Loucy (cell line): ENCODE results near the gene MORN4.

Experiments
- H2AFZ ChIP-seq: fragments of 200-600 bp; sonication (generic); 2 replicates; pipeline ENCODE4 v1.6.0; 2016; ENCODE audit warnings: antibody characterized with exemption, mild to moderate bottlenecking, low read length, moderate library complexity
- H3F3A ChIP-seq: fragments of 200-600 bp; 2 replicates; pipeline ENCODE4 v1.6.0; 2016; ENCODE audit warnings: antibody characterized with exemption, low read depth, mild to moderate bottlenecking
- H3K27me3 ChIP-seq: fragments of 200-600 bp; sonication (generic); 2 replicates; pipeline ENCODE4 v1.6.1; 2014; ENCODE audit warnings: low read length, mild to moderate bottlenecking; ENCODE audit not compliant: insufficient read depth, poor library complexity, severe bottlenecking
- H3K36me3 ChIP-seq: fragments of 200-600 bp; sonication (generic); 2 replicates; pipeline ENCODE4 v1.6.1; 2016; ENCODE audit warnings: low read length; ENCODE audit not compliant: insufficient read depth
- H3K4me1 ChIP-seq: fragments of 200-600 bp; sonication (generic); 2 replicates; pipeline ENCODE4 v1.5.1; 2014; ENCODE audit warnings: low read length, mild to moderate bottlenecking; ENCODE audit not compliant: insufficient read depth, poor library complexity, severe bottlenecking
- H3K4me2 ChIP-seq: fragments of 200-600 bp; sonication (generic); 2 replicates; pipeline ENCODE4 v1.6.0; 2014; ENCODE audit warnings: antibody characterized with exemption, low read length, low read depth, mild to moderate bottlenecking; ENCODE audit not compliant: poor library complexity, severe bottlenecking
- H3K4me3 ChIP-seq: fragments of 200-600 bp; sonication (generic); 2 replicates; pipeline ENCODE4 v1.5.1; 2014; ENCODE audit warnings: low read length, mild to moderate bottlenecking, mixed read lengths; ENCODE audit not compliant: poor library complexity, severe bottlenecking
- H3K79me2 ChIP-seq: fragments of 200-600 bp; sonication (generic); 2 replicates; pipeline ENCODE4 v1.6.1; 2014; ENCODE audit warnings: low read length; ENCODE audit not compliant: insufficient read depth
- H3K9ac ChIP-seq: fragments of 200-600 bp; sonication (generic); 2 replicates; pipeline ENCODE4 v1.6.0; 2014; ENCODE audit warnings: mild to moderate bottlenecking, low read depth, low read length, moderate library complexity; ENCODE audit not compliant: poor library complexity, severe bottlenecking
- H3K9me2 ChIP-seq: fragments of 200-600 bp; sonication (generic); replicated peaks from 2 replicates; pipeline ENCODE4 v1.6.1; 2016; ENCODE audit warnings: low read depth, low read length, mixed read lengths
- H3K9me3 ChIP-seq: fragments of 200-600 bp; sonication (generic); 2 replicates; pipeline ENCODE4 v1.6.1; 2014; ENCODE audit warnings: mild to moderate bottlenecking, antibody characterized with exemption, low read length, low read depth; ENCODE audit not compliant: insufficient read depth
- H4K20me1 ChIP-seq: fragments of 200-600 bp; sonication (generic); 2 replicates; pipeline ENCODE4 v1.6.0; 2014; ENCODE audit warnings: antibody characterized with exemption, low read length, mild to moderate bottlenecking; ENCODE audit not compliant: insufficient read depth, poor library complexity, severe bottlenecking
- EZH2phosphoT487 ChIP-seq: fragments of 200-600 bp; IDR thresholded peaks from 2 replicates; pipeline ENCODE4 v1.6.1; 2018; ENCODE audit warnings: antibody characterized with exemption, mild to moderate bottlenecking, moderate library complexity, borderline replicate concordance
- TF ChIP-seq, protein P1 (sequence below): fragments of 200-600 bp; sonication (generic); conservative IDR thresholded peaks from 2 replicates; pipeline ENCODE4 v1.5.1; 2014; ENCODE audit warnings: mild to moderate bottlenecking, antibody characterized with exemption, low read length

MORN4 gene

GRCh38 chr10:97611473-97611872 is 21.8 kb downstream of the MORN4 start:
- H3K36me3 ChIP-seq: no peaks in the 10 kb centered on the region
- H3K9ac ChIP-seq: no peak overlapping the region
- H3K79me2 ChIP-seq: no peaks in the 10 kb centered on the region
- no peak overlapping the region for H3K4me3 ChIP-seq
- H3K27me3 ChIP-seq: no peaks in the 10 kb centered on the region
- TF ChIP-seq, protein P1, sequence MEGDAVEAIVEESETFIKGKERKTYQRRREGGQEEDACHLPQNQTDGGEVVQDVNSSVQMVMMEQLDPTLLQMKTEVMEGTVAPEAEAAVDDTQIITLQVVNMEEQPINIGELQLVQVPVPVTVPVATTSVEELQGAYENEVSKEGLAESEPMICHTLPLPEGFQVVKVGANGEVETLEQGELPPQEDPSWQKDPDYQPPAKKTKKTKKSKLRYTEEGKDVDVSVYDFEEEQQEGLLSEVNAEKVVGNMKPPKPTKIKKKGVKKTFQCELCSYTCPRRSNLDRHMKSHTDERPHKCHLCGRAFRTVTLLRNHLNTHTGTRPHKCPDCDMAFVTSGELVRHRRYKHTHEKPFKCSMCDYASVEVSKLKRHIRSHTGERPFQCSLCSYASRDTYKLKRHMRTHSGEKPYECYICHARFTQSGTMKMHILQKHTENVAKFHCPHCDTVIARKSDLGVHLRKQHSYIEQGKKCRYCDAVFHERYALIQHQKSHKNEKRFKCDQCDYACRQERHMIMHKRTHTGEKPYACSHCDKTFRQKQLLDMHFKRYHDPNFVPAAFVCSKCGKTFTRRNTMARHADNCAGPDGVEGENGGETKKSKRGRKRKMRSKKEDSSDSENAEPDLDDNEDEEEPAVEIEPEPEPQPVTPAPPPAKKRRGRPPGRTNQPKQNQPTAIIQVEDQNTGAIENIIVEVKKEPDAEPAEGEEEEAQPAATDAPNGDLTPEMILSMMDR: no peak
- no peak for TF ChIP-seq EZH2phosphoT487
- no peaks in the 10 kb centered on the region for H3K9me2 ChIP-seq
- H4K20me1 ChIP-seq: no peaks in the 10 kb centered on the region
- H3K9me3 ChIP-seq: no peaks in the 10 kb centered on the region
- no peaks in the 10 kb centered on the region for H3F3A ChIP-seq
- H3K4me1 ChIP-seq: no peaks in the 10 kb centered on the region
- H3K4me2 ChIP-seq: no peak overlapping the region
- H2AFZ ChIP-seq: 0 out of 2 replicates have a peak overlapping the region, but pooled peaks have one; percentile 21

GRCh38 chr10:97608991-97609561 is 24.2 kb downstream of the MORN4 start:
- no peaks in the 10 kb centered on the region for H3K36me3 ChIP-seq
- no peaks in the 10 kb centered on the region for H3K79me2 ChIP-seq
- no peak overlapping the region for H3K4me2 ChIP-seq
- H2AFZ ChIP-seq: no peak overlapping the region
- TF ChIP-seq EZH2phosphoT487: no peak
- TF ChIP-seq, protein P1: no peak
- no peak overlapping the region for H3K4me3 ChIP-seq
- H3K9me3 ChIP-seq: no peaks in the 10 kb centered on the region
- H3K9me2 ChIP-seq: no peaks in the 10 kb centered on the region
- no peaks in the 10 kb centered on the region for H3K4me1 ChIP-seq
- no peaks in the 10 kb centered on the region for H4K20me1 ChIP-seq
- H3K27me3 ChIP-seq: no peaks in the 10 kb centered on the region
- H3K9ac ChIP-seq: no peak overlapping the region
- H3F3A ChIP-seq: no peaks in the 10 kb centered on the region

DNA sequence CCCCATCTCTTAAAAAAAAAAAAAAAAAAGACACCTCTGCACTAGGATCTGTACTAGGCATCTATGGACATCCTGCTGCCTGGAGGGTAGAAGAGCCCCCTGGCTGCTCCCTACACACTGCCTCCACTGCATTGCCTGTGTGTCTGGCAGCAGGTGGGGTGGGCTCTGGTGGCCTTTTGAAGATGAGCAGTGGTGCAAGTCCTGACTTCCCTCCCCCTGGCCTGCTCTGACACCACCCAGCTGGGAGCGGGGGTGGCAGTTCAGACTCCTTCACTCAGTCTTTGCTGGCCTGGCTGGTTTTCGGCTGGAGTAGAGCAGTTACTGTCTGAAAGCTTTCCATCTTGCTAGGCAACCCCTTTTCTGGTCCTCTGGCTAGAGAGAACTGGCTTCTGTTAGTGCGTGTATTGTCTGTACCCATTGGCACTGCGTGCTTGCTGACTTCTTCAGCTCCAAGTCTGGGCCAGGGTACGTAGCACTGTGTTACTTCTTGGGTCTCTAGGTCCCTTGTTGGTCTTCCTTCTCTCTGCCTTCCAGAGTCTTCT is 26.1 kb downstream of the MORN4 start:
- H4K20me1 ChIP-seq: no peaks in the 10 kb centered on the region
- no peaks in the 10 kb centered on the region for H3K9me2 ChIP-seq
- H3K36me3 ChIP-seq: no peaks in the 10 kb centered on the region
- H3K4me2 ChIP-seq: no peak overlapping the region
- TF ChIP-seq EZH2phosphoT487: no peak
- TF ChIP-seq, protein P1: no peak
- no peaks in the 10 kb centered on the region for H3K9me3 ChIP-seq
- no peak overlapping the region for H3K9ac ChIP-seq
- no peaks in the 10 kb centered on the region for H3K4me1 ChIP-seq
- H3K27me3 ChIP-seq: no peaks in the 10 kb centered on the region
- H3K79me2 ChIP-seq: no peaks in the 10 kb centered on the region
- H2AFZ ChIP-seq: no peak overlapping the region
- no peak overlapping the region for H3K4me3 ChIP-seq
- H3F3A ChIP-seq: no peaks in the 10 kb centered on the region
